ENCODE data around the gene CTRL.

DNA sequence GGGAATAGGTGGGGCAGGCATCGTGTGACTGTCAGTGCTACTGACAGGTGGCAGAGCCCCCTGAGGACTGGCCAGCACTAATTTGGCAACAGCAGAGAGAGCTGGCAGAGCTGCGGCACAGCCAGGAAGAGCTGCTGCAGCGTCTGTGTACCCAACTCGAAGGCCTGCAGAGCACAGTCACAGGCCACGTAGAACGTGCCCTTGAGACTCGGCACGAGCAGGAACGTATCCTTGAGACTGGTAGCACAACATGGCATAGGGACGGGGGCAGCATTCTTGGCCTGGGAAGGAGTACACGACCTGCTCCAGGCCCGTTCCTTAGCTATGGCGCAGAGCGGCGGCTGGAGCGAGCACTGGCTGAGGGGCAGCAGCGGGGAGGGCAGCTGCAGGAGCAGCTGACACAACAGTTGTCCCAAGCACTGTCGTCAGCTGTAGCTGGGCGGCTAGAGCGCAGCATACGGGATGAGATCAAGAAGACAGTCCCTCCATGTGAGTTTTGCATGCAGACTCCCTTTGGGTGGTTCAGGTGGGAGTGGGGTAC, 50.0 kb downstream of the CTRL start:
- TF ChIP-seq, protein P1, sequence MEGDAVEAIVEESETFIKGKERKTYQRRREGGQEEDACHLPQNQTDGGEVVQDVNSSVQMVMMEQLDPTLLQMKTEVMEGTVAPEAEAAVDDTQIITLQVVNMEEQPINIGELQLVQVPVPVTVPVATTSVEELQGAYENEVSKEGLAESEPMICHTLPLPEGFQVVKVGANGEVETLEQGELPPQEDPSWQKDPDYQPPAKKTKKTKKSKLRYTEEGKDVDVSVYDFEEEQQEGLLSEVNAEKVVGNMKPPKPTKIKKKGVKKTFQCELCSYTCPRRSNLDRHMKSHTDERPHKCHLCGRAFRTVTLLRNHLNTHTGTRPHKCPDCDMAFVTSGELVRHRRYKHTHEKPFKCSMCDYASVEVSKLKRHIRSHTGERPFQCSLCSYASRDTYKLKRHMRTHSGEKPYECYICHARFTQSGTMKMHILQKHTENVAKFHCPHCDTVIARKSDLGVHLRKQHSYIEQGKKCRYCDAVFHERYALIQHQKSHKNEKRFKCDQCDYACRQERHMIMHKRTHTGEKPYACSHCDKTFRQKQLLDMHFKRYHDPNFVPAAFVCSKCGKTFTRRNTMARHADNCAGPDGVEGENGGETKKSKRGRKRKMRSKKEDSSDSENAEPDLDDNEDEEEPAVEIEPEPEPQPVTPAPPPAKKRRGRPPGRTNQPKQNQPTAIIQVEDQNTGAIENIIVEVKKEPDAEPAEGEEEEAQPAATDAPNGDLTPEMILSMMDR (conservative IDR thresholded peaks at IDR 0.05; ENCODE audit: low read length): no peak
- TF ChIP-seq EZH2phosphoT487 (IDR thresholded peaks at IDR 0.05; ENCODE audit: borderline replicate concordance, low read depth, low read length): no peak
